ENCODE results near the gene NOM1.

Gene NOM1

DNA sequence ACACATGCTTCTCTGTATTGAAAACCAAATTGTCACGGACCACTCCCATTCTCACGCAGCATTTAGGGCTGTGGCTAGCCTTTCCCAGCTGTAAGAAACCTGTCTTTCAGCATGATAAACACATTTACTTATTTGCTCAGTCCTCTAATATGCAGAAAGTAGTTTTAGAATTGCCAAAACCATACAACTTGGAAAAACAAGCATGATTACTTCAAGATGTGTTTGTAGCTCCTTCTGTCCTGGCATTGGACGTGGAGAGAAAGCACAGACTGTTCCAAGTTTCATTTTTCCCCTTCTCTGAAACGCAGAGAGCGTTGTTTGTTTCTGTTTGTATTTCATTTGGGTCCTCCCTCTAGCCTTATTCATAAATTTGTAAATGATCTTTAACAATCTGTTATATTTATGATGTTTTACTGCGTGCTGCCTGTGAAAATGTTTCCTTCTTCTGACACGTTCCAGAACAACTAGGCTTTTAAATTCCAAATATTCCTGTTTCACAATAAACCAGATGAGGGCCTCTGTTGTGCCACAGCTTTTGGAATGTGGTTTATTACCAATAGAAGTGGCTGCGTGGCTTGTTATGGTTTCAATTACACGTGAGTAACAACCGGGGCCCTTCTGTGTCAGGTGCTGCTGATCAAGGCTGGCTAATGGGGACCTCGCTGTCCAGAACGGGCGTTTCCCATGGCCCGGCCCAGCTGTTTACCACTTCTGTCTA is 34.8 kb downstream of the NOM1 start:
- DNase-seq: no peak

DNA sequence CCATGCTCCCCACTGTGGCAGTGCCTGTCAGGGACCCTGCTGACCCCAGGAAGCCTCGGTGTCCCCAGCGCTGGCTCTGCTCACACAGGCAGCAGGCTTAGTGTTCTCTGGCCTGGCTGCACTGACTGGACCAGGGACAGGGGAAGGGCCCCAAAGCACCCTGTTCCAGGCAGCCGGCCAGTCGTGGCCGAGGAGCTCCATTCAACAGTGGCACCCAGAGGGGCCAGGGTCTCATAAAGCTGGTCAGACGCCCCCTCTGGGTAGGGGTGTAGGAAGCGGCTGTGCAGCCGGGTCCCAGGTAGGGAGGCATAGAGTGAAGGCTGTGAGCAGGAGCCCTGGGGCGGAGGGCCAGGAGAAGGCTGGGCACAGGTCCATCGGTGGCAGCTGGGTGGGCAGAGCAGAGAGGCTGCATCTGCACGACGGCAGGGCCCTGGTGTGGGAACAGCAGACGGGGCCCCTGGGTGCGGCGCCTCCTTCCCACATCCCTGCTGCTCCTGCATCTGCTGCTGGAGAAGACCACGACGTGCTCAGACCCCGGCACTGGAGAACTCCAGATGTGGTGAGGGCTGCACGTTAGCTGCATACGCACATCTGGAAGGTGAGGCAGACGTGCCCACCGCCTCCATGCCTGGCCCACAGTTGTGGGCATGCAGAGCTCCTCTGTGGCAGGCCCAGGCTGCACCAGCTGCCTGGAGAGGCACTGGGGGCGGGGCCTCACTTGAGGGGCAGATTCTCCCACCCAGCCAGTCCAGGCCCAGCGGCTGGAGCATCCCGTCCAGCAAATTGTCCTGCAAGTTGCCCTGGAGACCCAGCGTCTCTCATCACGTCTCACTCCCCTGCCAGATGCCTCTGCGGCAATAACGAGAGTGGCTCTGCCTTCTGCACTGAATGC is 35.8 kb downstream of the NOM1 start:
- no peak for DNase-seq

DNA sequence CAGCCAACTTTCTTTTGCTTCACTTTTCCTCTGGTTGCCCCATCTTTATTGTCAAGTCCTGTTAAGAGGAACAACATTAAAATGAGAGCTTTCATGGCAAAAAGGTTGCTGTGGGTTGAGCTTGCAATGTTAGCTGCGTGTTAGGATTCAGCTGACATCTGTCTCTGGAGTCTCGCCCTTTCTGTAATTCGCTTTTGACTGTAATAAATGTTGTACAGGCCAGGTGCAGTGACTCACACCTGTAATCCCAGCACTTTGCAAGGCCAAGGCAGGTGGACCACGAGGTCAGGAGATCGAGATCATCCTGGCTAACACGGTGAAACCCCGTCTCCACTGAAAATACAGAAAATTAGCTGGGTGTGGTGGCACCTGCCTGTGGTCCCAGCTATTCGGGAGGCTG is 36.9 kb downstream of the NOM1 start:
- no peak for DNase-seq

DNA sequence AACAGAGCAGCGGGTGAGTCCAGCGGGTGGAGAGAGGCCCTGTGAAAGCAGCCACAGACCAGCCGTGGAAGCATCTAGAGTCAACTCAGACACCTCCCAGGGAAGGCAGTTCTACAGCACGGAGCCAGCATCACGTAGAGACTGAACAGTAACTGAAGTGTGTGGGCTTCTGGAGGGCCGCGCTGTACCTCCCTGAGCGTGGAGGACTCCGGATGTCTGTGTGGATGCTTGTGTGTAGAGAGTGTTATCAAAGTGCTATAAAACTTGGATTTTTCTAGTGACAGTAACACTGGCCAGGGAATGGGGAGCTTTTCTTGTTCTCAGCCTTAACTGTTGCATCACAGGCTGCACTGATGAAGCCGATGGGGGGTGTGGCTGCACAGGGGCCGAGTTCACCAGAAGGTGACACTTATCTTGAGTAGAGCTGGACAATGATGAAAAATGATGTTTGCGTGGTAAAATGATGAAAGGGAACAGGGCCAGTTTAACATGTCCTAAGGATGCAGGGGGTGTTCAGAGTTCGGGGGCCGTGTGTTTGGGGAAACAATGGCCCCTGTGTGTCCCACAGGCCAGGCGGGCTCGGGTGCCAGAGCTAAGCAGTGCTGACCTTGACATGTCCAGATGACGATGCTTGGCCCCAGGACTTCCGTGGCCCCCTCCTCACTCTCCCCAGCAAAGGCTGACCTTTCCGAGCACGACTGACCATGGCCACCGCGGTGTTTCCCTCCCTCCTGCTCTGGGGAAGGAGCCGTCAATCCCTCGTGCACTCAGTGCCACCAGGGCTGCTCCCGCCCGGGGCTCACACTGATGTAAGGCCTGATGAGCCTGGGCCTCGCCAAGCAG is 39.1 kb downstream of the NOM1 start:
- no peak for DNase-seq

DNA sequence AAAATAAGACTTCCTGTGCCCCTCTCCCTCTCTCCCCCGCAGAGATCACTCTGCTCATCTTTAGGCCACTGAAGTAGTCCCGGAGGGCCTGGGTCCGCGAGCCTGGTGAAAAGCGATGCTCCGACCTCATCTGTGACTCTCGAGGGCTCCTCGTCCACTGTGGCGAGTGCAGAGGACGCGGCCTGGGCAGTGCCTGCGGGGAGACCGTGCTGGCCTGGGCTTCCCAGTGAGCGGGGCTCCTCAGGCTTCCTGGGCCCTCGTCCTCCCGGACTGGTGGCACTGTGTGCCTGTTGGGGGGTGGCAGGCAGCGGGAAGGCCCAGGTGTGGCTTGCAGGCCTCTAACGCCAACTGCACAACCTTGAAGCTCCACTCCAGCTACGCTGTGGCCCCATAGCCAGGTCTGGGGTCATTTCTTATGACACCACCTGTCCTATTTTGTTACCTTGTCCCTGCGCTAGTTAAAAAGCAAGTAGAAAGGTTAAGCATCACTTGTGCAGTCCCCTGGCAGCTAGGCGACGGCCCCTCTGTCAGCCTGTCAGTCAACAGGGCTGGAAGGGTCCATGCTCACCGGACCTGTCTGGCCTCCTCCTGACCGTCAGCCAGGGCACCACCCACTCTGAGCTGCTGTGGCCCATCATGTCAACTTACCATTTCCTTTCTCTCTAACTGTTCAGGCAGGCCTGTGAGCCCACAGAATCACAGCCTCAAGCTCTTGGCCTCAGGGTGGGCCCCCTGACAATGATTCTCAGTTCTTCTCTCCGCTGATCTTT is 40.4 kb downstream of the NOM1 start:
- no peak for DNase-seq

DNA sequence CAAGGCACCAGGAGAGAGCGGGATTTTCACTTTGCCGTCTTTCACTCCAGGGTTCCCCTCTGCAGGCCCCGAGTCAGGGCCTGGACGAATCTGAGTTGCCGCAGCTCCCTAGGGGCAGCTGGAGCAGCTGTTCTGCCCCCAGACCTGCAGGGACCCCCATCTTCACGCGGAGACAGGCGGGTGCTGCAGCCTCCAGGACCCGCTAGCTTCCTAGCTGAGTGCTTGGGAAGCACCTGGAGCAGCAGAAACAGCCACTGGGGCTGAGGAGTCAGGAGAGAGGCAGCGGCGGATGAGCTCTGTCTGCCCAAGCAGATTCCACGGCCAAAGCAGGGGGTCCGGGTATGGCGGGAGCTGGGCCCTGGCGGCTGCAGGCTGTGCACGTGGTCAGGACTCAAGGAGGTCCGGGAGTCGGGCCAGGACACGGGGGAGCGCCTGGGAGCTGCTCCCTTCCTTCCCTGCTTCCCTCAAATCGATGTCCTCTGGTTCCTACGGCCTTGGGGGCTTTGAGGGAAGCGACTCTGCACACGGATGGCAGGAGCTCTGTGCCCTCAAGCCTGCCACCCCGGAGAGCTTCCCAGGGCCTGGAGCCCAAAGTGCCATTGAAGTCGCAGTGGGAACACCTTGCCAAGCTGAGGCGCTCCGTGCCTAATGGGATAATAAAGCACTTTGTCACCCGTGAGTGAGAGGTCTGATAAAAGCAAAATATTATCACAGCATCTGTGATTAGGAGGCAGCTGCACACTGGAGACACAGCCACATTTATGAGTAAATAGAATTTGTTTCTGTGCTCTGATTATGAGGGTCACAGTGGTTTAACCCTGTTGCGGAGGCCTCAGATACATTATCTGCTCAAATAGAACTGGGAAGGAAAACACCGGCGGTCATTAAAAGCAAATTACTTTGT is 43.8 kb downstream of the NOM1 start:
- DNase-seq: no peak

DNA sequence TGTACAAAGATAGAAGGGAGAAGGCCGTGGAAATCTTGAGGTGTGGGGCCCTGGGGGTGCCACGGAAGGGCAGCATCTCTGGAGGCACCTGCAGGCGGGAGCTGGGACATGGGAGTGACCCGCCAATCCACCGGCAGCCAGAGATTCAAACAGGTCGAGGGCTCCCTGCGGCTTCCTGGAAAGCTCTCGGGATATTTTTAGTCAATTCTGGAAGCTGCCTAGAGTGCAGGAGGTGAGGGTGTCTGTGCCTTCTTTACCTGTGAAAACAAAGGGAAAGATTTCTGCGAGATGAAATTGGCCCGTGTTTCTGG is 44.4 kb downstream of the NOM1 start:
- no peak for DNase-seq

DNA sequence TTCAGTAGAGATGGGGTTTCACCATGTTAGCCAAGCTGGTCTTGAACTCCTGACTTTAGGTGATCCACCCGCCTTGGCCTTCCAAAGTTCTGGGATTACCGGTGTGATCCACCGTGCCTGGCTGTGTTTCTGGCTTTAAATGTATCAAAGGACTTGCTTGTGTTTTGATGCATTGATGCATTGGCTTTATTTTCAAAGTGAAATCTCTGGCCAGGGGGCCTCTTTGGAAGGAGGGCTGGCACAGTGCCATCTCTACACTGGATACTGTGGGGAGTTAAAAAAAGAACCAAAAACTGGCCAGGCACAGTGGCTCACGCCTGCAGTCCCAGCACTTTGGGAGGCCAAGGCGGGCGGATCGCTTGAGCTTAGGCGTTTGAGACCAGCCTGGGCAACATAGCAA is 44.9 kb downstream of the NOM1 start:
- no peak for DNase-seq

DNA sequence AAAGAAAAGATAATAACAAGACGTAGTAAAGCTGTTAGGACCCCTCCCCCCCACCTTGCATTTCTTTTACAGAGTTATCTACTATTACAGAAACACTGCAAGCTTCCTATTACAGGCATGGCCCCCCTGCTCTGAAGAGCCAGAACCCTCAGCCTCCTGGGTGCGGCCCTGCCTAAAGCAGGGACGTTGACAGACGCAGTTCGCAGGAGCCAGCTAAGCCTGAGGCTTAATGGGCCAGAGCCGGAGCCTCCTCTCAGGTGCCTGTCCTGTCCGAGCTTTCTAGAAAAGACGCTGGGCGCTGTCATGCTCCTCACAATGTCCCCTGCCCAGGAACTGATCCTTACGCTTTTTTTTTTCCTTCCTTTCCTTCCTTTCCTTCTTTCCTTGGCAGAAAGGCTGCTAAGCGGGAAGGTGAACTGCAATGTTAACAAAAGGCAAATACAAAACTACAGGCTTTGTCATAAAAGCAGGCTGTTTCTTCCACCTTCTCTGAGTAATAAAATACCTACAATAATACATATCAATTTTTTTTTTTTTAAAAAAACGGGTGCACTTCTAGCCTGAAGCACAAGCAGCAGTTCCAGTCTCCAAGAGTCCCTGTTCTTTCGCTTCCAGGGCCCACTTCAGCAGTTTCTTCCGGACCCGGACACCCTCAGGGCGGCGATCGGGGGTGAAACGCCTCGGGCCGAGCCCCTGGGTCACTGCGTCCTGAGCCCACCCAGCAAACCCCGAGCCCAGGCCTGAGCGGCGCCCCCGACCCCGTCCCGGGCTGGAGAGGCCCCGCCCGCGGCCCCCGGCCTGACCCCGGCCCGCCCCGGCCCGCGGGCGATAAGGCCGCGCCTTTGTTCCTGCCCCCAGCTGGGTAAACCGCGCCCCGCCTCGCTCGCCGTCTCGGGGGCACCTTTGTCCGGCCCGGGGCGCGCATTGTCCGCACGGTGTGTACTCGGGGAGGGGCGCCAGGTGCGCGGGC is 49.8 kb downstream of the NOM1 start:
- DNase-seq: no peak

DNA sequence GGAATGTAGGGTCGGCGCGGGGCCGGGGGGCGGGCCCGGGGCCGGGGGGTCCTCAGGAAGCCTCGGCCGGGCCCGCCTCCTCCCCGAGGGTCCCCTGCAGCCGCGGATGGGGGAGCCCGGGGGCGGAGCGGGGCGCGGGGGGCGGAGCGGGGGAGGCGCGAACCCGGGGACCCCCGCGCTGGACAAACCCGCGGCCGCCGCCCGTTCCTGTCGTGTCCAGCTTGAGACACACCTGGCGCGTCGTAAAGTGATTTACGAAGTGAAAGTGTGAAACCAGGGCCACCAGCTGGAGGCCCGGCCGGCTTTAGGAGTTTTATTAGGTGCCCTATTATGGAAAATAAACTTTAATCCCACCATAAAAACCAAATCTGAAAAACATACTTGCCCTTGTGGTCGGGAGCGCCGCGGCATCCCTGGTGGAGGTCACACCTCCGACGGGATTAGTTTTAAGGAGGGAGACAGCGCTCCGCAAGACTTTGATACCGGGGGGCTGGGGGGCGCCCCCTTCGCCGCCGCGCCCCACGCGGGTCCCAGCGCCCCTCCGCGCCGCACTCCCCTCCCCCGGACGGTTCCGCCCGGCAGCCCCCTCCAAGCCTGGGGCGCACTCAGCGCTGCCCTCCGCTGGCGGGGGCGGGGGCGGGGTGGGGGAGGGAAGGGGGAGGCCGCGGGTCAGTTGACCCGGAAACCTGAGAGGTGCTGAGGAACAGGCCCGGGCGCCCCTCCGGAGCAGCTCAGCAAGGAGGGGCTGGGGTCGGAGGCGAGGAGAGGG is 50.6 kb downstream of the NOM1 start:
- DNase-seq: no peak

DNA sequence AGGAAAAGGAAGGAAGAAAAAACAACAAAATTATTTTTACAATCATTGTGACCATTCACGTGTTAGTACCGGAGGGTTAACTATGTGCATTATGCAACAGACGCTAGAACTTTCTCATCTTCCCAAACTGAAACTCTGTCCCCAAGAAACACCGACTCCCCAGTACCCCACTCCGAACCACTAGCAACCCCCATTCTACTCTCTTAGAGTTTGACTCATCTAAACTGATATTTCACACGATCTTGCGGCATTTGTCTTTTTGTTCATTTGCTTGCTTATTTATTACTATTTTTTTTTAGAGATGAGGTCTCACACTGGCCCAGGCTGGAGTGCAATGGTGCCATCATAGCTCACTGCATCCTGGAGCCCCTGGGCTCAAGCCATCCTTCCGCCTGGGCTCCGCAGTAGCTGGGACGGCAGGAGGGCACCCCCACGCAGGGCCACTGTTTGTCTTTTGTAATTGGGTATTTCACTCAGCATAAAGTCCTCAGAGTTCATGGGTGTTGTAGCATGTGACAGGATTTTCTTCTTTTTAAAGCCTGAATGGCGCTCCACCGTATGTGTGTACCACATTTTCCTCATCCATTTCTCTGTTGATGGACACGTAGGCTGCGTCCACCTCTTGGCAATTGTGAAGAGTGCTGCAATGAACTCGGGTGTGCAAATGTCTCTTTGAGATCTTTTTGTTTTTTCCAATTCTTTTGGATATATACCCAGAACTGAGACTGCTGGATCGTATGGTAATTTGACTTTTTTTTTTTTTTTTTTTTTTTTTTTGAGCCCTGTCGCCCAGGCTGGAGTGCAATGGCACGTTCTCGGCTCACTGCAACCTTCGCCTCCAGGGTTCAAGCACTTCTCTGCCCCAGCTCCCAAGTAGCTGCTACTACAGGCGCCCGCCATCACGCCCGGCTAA is 51.5 kb downstream of the NOM1 start:
- DNase-seq: peak; percentile 23

DNA sequence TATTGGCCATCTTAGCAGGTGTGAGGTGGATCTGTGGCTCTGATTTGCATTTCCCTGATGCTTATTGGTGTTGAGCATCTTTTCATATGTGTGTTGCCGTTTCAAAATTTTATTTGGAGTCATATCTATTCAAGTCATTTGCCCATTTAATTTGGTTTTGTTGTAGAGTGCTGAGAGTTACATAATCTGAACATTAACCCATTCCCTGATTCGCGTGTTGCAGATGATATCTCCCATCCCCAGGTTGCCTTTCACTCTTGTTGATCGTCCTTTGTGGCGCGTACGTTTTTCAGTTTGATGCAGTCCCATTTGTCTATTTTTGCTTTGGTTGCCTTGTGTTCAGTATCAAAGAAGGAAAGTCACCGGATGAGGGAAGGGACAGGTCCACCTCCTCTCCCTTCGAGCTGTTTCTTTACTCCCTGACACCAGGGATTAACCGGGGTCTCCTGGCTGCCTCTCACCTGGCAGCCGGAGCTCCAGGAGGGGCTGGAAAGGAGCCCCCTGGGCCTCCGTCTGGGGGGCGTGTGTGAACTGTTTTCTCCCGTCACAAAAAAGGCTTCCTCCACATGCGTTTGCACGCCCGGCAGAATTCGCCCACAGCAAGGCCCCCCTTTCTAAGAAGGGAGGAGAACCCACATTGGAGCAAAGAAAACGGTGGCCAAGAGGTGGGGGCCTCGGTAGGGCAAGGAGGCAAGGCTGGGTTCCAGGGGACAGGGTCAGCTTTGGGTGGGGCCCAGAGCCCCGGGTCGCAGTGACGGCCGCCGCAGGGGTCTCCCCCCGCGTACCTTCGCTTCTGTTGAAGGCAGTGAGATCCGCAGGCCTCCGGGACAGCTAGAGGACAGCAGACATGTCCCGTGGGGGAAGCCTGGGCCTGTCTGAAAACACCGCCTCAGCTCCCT is 52.7 kb downstream of the NOM1 start:
- DNase-seq: no peak

DNA sequence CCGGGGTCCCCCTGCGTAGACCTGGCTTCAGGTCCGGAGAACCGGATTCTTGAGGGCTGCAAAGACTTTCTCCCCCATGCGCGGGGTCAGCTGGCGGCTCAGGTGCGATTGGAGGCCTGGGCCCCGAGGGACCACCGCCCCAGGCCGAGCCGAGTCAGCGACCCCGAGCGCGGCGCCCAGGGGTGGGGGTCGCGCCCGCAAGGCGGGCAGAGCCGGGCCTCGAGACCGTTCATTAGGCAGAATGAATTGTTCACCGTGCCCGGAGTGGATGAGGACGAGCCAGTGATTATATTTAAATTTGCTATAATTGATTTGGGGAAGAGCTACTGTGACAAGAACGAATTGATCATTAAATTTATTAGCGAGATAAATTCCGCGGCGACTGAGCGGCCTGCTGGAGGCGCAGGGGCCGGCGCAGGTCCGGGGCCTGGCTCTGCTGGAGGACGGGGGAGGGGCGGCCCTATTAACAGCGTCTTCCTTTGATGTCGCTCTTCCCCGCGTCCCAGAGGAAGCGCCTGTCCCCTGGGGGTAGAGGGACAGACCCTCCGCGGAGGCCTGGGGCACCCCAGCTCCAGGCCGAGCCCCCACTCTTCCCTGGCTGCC is 53.4 kb downstream of the NOM1 start:
- no peak for DNase-seq

DNA sequence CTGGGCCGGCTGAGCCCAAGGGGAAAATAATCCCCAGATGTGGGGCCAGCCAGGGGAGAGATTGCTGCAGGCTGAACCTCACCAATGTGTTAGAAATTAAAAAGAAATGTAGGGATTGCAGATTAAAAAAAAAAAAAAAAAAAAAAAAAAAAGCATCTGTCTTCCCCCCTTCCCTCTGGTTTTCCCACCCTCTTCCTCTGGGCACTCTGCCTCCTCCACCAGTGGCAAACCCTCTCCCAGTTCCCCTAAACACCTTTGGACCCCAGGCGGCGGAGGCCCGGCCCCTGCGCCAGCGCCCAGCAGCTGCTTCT is 53.9 kb downstream of the NOM1 start:
- DNase-seq: no peak

DNA sequence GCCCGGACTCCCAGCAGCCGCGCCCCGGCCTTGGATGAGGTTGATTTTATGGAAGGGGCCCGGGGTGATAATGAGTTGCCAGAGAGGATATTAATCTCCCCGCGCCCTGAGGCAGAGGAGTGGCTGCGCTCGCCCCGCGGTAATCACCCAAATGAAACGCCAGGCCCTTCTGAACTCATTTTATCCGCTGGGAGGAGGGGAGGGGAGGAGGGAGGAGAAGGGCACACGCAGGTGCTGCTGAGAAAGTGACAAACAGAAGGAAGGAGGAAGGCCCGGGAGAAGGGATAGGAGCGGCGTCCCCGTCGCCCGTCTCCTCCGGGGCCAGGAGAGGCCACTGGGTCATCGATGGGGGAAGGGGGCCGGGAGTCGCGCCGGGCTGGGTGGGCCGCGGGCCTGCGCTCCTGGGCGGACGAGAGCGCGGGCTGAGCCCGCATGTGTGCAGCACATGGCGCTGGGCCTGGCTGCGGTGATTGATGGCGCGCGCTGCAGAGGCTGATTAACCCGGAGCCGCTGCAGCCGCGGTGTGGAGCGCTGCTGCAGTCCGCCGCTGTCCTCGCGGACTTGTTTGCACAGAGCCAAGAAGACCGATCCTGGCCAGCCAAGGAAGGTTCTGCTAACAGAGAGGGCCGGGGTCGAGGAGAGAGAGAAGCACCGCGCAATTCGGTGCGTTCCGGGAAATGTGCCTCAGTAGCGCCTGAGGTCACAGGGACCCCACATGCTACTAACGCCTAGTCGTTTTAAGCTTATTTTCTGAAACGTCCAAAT is 54.4 kb downstream of the NOM1 start:
- no peak for DNase-seq

All from OCI-M1 (cell line).